ENCODE results near the gene ZNF367. TPM values are rescaled to one million over a fixed set of nuclear protein-coding genes. Genes with fewer than 3 reads are reported as not detected.

The ZNF367 gene
- total and polyA plus RNA-seq, 2 of the 4 experiments (the other 2 are of a cell fraction), result 1.1 to 2.7 TPM

- Histone ChIP-seq H3K23ac (ENCODE audit: low read depth, low read length) (no peak overlapping the region), H3K4me2 (ENCODE audit: low read depth, low read length) (no peak overlapping the region), H3K79me1 (ENCODE audit: low read depth in 1 of 2, low read length in 2 of 2) (peaks cover 6 to 23% of the 10 kb centered on the region in 2 experiments; a peak in 3 of 4 replicates), H3K9me1 (ENCODE audit: insufficient read depth, low read length) (no peaks in the 10 kb centered on the region; the same call in 1 of the 2 replicates), H3K27me3 (ENCODE audit: control insufficient read depth, insufficient read depth, low read length) (no peaks in the 10 kb centered on the region), H3K27ac (ENCODE audit: insufficient read depth, low read length) (no peak overlapping the region), H3K9me3 (ENCODE audit: control insufficient read depth, insufficient read depth, low read length) (no peaks in the 10 kb centered on the region), H3K4me1 (ENCODE audit: control insufficient read depth, insufficient read depth, low read length) (peaks cover 4% of the 10 kb centered on the region; the same call in 1 of the 2 replicates), H4K91ac (ENCODE audit: insufficient read depth, low read depth, low read length) (no peak overlapping the region), H2BK120ac (ENCODE audit: low read depth, low read length) (no peak overlapping the region), H3K9ac (ENCODE audit: low read depth, low read length) (no peak overlapping the region), H4K8ac (ENCODE audit: low read depth in 2 of 2, low read length in 2 of 2) (no peak overlapping the region), H2BK15ac (ENCODE audit: low read depth, low read length) (no peak overlapping the region), H3K56ac (ENCODE audit: extremely low read depth, insufficient read depth, low read length) (no peak overlapping the region), H2BK20ac (ENCODE audit: low read depth, low read length) (no peak overlapping the region), H3K14ac (replicated peaks; ENCODE audit: low read depth, low read length) (no peak overlapping the region), H2BK5ac (ENCODE audit: low read depth, low read length, poor library complexity, severe bottlenecking) (no peak overlapping the region), H2AFZ (replicated peaks; ENCODE audit: low read length, poor library complexity) (no peak overlapping the region), H3K18ac (ENCODE audit: low read depth, low read length) (no peak overlapping the region), H3K36me3 (ENCODE audit: control insufficient read depth, insufficient read depth, low read length) (peaks cover 14% of the 10 kb centered on the region), H4K20me1 (ENCODE audit: insufficient read depth, low read length) (no peaks in the 10 kb centered on the region), H2AK5ac (ENCODE audit: low read depth, low read length) (no peak overlapping the region), H3K4me3 (ENCODE audit: insufficient read depth, low read depth, low read length) (no peak overlapping the region), H3K4ac (ENCODE audit: low read depth, low read length) (no peak overlapping the region), H4K5ac (ENCODE audit: low read depth, low read length) (no peak overlapping the region), H2AK9ac (replicated peaks; ENCODE audit: low read depth, low read length, poor library complexity) (no peak overlapping the region)
- BruUV-seq (replicated peaks), result no TSS peak
- in situ Hi-C loops (cut with MboI; ENCODE audit: low sequenced_read_pairs), result no loop called here
- DNase-seq (no peak), ATAC-seq (ENCODE audit: low read depth) (no peak)
- intact Hi-C loops (cut with micrococcal nuclease), result loop anchor here (5.0 kb wide), 1 partner anchor 42 kb away; no protein-coding TSS in a partner anchor
- ChIA-PET POLR2A (ENCODE audit: unreplicated experiment) (no interaction called here), CTCF (no interaction called here)
- dilution Hi-C loops (cut with HindIII; ENCODE audit: low sequenced_read_pairs, unreplicated experiment), result no loop called here
- no CpG with 5 or more reads among the region's 6 CpGs for WGBS, 2 experiments (ENCODE audit: extremely low coverage in 2 of 2, insufficient read length in 1 of 2)
- no peak for TF ChIP-seq MAZ (IDR thresholded peaks at IDR 0.05; ENCODE audit: borderline replicate concordance, low read depth, low read length)
- no peak for TF ChIP-seq FOS (IDR thresholded peaks at IDR 0.05; ENCODE audit: low read depth, low read length)
- TF ChIP-seq MXI1 (IDR thresholded peaks at IDR 0.05; ENCODE audit: borderline replicate concordance, low read depth, low read length), result no peak
Observed at GRCh38 chr9:96464426-96464825, 46.3 kb upstream of the ZNF367 start.

All from IMR-90 (cell line).